Astrocyte (in vitro differentiated cells and primary cell): ENCODE results near the gene AOC1. TPM values are rescaled to one million over a fixed set of nuclear protein-coding genes. Genes with fewer than 3 reads are reported as not detected.

Source experiments
- DNase-seq: peaks from one replicate; pipeline ENCODE4 v3.0.0-alpha.2; 2010; ENCODE audit warnings: low read depth
- FAIRE-seq: peaks from 2 replicates; lab custom pipeline; 2011; peaks lifted over from hg19 to GRCh38; lab: Jason Lieb, UNC
- H2AFZ ChIP-seq: 2 replicates; pipeline ENCODE4 v1.6.0; 2012; ENCODE audit warnings: low read depth, low read length, inconsistent platforms
- H3K27ac ChIP-seq: 2 replicates; pipeline ENCODE4 v1.5.1; 2011; ENCODE audit warnings: low read depth, low read length, inconsistent platforms
- H3K27me3 ChIP-seq: 2 replicates; pipeline ENCODE4 v1.6.0; 2011; ENCODE audit warnings: low read length, inconsistent platforms; ENCODE audit not compliant: insufficient read depth
- H3K36me3 ChIP-seq: 2 replicates; pipeline ENCODE4 v1.5.1; 2011; ENCODE audit warnings: low read length, inconsistent platforms; ENCODE audit not compliant: insufficient read depth
- H3K4me1 ChIP-seq: 2 replicates; pipeline ENCODE4 v1.5.1; 2011; ENCODE audit warnings: low read length, inconsistent platforms; ENCODE audit not compliant: insufficient read depth
- H3K4me2 ChIP-seq: 2 replicates; pipeline ENCODE4 v1.6.0; 2012; ENCODE audit warnings: low read length, inconsistent platforms
- H3K4me3 ChIP-seq: 2 replicates; pipeline ENCODE4 v1.5.1; 2011; ENCODE audit warnings: low read depth, mild to moderate bottlenecking, low read length, inconsistent platforms; ENCODE audit not compliant: insufficient read depth
- H3K79me2 ChIP-seq: 2 replicates; pipeline ENCODE4 v1.6.0; 2012; ENCODE audit warnings: mild to moderate bottlenecking, low read length, inconsistent platforms; ENCODE audit not compliant: insufficient read depth
- H3K9ac ChIP-seq: 2 replicates; pipeline ENCODE4 v1.6.0; 2012; ENCODE audit warnings: mild to moderate bottlenecking, low read length, inconsistent platforms
- H3K9me3 ChIP-seq: 2 replicates; pipeline ENCODE4 v1.5.1; 2012; ENCODE audit warnings: low read depth, mild to moderate bottlenecking, low read length, inconsistent platforms; ENCODE audit not compliant: insufficient read depth
- H4K20me1 ChIP-seq: 2 replicates; pipeline ENCODE4 v1.6.0; 2012; ENCODE audit warnings: low read length, inconsistent platforms; ENCODE audit not compliant: insufficient read depth
- H3K27ac Mint-ChIP-seq: one replicate; pipeline ENCODE4 v1.8.0; 2021; ENCODE audit warnings: mild to moderate bottlenecking, mixed read lengths; ENCODE audit not compliant: unreplicated experiment
- H3K27me3 Mint-ChIP-seq: one replicate; pipeline ENCODE4 v1.8.0; 2021; ENCODE audit warnings: low read depth, mixed read lengths; ENCODE audit not compliant: unreplicated experiment
- H3K36me3 Mint-ChIP-seq: one replicate; pipeline ENCODE4 v1.8.0; 2021; ENCODE audit warnings: low read depth, mixed read lengths; ENCODE audit not compliant: unreplicated experiment
- H3K4me1 Mint-ChIP-seq: one replicate; pipeline ENCODE4 v1.8.0; 2021; ENCODE audit warnings: low read depth, mixed read lengths; ENCODE audit not compliant: unreplicated experiment
- H3K4me3 Mint-ChIP-seq: one replicate; pipeline ENCODE4 v1.8.0; 2021; ENCODE audit warnings: mild to moderate bottlenecking, moderate library complexity, mixed read lengths; ENCODE audit not compliant: unreplicated experiment
- H3K9me3 Mint-ChIP-seq: one replicate; pipeline ENCODE4 v1.8.0; 2021; ENCODE audit warnings: mild to moderate bottlenecking, mixed read lengths; ENCODE audit not compliant: unreplicated experiment
- EZH2 ChIP-seq: IDR thresholded peaks from 2 replicates; pipeline ENCODE4 v1.6.1; 2012; ENCODE audit warnings: mild to moderate bottlenecking, low read length, inconsistent platforms; ENCODE audit not compliant: insufficient read depth
- total RNA-seq: library from RNA; stranded (reverse); gene quantifications from 2 replicates; pipeline ENCODE4 v1.2.1, GENCODE V29; 2021
- TF ChIP-seq, protein P1 (sequence below): IDR thresholded peaks from 2 replicates; pipeline ENCODE4 v1.5.1; 2011; ENCODE audit warnings: low read depth, mild to moderate bottlenecking, inconsistent platforms, low read length, moderate library complexity; ENCODE audit not compliant: insufficient read depth

Gene AOC1
- total RNA-seq, 1 donor from 2014 or later: not detected

- FAIRE-seq: no peak
- no peak overlapping the region for H3K4me3 ChIP-seq
- no peak overlapping the region for H3K4me2 ChIP-seq
- no peaks in the 10 kb centered on the region for H3K79me2 ChIP-seq
- no peaks in the 10 kb centered on the region for H3K9me3 Mint-ChIP-seq
- TF ChIP-seq, protein P1, sequence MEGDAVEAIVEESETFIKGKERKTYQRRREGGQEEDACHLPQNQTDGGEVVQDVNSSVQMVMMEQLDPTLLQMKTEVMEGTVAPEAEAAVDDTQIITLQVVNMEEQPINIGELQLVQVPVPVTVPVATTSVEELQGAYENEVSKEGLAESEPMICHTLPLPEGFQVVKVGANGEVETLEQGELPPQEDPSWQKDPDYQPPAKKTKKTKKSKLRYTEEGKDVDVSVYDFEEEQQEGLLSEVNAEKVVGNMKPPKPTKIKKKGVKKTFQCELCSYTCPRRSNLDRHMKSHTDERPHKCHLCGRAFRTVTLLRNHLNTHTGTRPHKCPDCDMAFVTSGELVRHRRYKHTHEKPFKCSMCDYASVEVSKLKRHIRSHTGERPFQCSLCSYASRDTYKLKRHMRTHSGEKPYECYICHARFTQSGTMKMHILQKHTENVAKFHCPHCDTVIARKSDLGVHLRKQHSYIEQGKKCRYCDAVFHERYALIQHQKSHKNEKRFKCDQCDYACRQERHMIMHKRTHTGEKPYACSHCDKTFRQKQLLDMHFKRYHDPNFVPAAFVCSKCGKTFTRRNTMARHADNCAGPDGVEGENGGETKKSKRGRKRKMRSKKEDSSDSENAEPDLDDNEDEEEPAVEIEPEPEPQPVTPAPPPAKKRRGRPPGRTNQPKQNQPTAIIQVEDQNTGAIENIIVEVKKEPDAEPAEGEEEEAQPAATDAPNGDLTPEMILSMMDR: no peak
- TF ChIP-seq EZH2: no peak
- peaks cover 17% of the 10 kb centered on the region for H3K27me3 Mint-ChIP-seq
- no peaks in the 10 kb centered on the region for H3K9me3 ChIP-seq
- DNase-seq: no peak
- peaks cover 3% of the 10 kb centered on the region for H3K27me3 ChIP-seq
- no peaks in the 10 kb centered on the region for H3K4me1 Mint-ChIP-seq
- no peak overlapping the region for H3K4me3 Mint-ChIP-seq
- no peak overlapping the region for H3K9ac ChIP-seq
- H3K27ac ChIP-seq: no peak overlapping the region
- H3K4me1 ChIP-seq: no peaks in the 10 kb centered on the region
- H3K36me3 Mint-ChIP-seq: no peaks in the 10 kb centered on the region
- H3K36me3 ChIP-seq: no peaks in the 10 kb centered on the region
- H3K27ac Mint-ChIP-seq: no peak overlapping the region
- no peak overlapping the region for H2AFZ ChIP-seq
- H4K20me1 ChIP-seq: no peaks in the 10 kb centered on the region
Observed at GRCh38 chr7:150857276-150858055, 5.1 kb downstream of the AOC1 start.

- Histone ChIP-seq H3K4me1 (no peaks in the 10 kb centered on the region), H3K79me2 (no peaks in the 10 kb centered on the region), H3K27me3 (peaks cover 3% of the 10 kb centered on the region), H3K4me3 (no peak overlapping the region), H3K9ac (no peak overlapping the region), H4K20me1 (no peaks in the 10 kb centered on the region), H3K9me3 (no peaks in the 10 kb centered on the region), H3K36me3 (no peaks in the 10 kb centered on the region), H3K27ac (no peak overlapping the region), H3K4me2 (no peak overlapping the region), H2AFZ (no peak overlapping the region)
- Mint-ChIP-seq H3K4me3 (no peak overlapping the region), H3K27ac (no peak overlapping the region), H3K36me3 (no peaks in the 10 kb centered on the region), H3K9me3 (peaks cover 5% of the 10 kb centered on the region), H3K27me3 (peaks cover 13% of the 10 kb centered on the region), H3K4me1 (no peaks in the 10 kb centered on the region)
- TF ChIP-seq, protein P1: no peak
- no peak for TF ChIP-seq EZH2
- FAIRE-seq (no peak), DNase-seq (no peak)
Observed at GRCh38 chr7:150858236-150859197, 6.2 kb downstream of the AOC1 start.
